GM04504 (cell line): ENCODE measurements around the gene APOBEC3F.
"Not testable (repeated sequence)": the region's sequence is repeated elsewhere in the genome, so short reads cannot be mapped to it uniquely, and the experiment has no call there.

ENCODE experiments used
- DNase-seq: peaks from one replicate; pipeline ENCODE4 v3.0.0-alpha.2; 2012; ENCODE audit warnings: low read depth

The APOBEC3F gene

DNA sequence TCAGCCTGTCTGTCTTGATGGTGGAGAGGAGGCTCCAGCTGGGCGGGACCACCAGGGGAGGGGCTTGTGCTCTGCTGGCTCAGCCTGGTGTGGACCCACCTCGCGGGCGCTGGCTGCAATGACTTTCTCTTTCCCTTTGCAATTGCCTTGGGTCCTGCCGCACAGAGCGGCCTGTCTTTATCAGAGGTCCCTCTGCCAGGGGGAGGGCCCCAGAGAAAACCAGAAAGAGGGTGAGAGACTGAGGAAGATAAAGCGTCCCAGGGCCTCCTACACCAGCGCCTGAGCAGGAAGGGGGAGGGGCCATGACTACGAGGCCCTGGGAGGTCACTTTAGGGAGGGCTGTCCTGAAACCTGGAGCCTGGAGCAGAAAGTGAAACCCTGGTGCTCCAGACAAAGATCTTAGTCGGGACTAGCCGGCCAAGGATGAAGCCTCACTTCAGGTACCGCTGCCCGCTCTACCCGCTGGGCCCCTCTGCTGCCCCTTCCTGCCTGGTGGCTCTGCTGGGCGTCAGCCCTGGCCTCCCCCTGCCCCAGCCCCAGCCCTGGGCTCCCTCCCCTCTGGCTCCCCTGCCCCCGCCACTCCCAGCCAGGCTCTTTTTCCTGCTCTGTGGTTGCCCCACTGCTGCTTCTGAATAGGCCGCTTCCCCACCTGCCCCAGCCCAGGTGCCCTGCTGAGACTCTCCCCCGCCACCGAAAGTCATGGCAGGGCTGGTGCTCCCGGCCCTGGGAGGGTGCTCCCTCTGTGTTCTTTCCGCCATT is at the start of gene APOBEC3F:
TSS of gene APOBEC3F (plus strand) at position 327 of the 759 bp plus-strand sequence. CDS start at position 424, 97 bp downstream.
- peak; percentile 30 for DNase-seq

DNA sequence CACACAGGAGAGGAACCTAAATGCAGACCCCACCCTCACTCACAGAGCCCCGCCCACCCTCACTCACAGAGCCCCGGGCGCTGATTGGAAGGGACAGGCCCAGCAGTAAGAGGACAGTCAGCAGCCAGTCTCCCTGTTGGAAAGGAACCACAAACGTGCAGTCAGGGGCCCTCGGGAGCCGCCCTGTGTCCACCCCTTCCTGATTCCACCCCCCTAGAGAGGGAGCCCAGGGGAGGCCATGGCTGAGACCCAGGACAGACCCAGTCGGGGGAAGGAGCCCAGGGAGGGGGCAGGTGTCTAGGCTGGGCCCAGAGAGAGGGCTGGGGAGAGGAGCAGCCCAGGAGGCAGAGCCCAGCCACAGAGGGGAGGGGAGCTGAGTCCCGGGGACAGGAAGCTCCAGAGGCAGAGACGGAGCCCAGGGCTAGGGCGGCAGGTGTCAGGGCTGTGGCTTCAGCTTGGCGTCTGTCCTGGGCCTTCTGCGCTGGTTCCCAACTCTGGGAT is 47.7 kb upstream of the APOBEC3F start:
- DNase-seq: not testable (repeated sequence)

DNA sequence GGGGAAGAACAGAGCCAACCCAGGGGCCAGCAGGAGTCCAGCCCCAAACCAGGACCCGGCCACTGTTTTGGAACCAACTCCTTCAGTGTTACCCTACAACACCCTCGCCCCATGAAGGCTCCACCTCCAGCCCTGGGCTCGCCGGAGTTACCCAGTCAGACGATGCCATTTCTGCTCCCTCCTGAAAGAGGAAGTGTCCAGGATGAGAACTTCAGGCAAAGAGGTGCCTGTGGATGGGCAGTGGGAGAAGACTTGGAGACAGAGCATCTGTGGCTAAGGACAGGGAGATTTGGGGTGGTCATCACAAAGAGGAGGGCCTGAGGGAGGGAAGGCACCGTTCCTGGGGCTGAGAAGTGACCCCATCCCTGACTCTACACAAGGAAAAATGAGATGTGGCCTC is 44.6 kb upstream of the APOBEC3F start:
- no peak for DNase-seq

DNA sequence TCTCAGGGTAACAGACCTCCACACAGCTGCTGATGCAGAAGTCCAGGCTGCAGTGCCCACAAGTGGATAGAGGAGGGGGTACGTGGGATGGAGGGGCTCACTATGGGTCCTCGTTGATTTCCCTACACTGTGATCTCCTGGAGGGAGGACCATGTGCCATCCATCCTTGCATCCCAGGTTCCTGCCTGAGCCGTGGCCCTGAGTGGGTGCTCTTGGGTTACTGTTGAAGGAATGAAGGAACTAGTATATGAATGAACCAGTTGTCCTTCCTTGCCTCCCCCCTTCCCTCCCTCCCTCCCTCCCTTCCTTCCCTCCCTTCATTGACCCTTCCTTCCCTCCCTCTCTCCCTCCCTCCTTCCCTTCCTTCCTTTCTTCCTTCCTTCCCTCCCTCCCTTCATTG is 43.1 kb upstream of the APOBEC3F start:
- DNase-seq: no peak

DNA sequence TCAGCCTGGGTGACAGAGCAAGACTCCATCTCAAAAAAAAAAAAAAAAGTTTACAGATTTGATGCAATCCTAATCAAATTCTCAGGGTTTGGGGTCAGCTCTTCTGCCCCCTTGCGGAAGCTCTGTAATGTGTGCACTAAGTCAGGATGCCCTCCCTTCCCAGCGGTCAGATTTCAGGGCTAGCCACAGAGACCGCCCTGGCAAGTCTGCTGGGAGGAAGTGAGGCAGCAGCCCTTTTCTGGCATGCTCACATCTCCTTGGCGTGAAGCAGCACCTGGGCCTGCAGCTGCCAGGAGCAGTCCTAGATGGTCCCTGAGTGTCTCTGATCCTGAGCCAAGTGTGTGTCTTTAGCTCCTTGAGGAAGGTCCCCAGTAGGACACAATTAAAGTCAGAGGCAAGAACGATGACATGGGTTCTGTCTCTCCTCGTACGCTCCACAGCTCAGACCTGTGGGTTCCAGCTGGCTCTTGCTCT is 37.5 kb upstream of the APOBEC3F start:
- DNase-seq: peak; percentile 74

DNA sequence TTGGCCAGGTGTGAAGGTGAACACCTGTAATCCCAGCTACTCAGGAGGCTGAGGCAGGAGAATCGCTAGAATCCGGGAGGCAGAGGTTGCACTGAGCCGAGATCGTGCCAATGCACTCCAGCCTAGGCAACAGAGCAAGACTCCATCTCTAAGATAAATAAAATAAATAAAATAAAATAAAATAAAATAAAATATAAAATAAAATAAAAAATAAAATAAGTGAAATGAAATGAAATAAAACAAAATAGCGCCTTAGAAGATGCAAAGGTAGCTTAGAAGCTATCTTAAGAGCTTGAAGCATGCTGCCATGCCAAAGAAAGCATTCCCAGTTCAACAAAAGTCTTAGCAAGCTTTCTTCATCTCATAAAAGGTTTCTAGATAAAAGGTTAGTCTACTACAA is 33.5 kb upstream of the APOBEC3F start:
- no peak for DNase-seq

DNA sequence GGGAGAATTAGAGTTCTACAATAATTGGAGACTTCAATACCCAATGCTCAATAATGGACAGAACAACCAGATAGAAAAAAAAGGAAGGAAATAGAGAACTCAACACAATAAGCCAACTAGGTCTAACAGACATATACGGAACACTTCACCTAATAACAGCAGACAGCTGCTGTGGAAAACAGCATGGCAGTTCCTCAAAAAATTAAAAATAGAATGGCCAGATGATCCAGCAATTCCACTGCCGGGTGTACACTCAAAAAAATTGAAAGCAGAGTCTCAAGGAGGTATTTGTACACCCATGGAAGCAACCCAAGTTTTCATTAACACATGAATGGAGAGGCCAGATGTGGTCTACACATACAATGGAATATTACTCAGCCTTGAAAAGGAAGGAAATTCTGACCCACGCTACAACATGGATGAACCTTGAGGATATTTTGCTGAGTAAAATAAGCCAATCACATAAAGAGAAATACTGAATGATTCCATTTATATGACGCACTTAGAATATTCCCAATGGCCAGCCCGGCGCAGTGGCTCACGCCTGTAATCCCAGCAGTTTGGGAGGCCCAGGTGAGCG is 32.3 kb upstream of the APOBEC3F start:
- not testable (repeated sequence) for DNase-seq

DNA sequence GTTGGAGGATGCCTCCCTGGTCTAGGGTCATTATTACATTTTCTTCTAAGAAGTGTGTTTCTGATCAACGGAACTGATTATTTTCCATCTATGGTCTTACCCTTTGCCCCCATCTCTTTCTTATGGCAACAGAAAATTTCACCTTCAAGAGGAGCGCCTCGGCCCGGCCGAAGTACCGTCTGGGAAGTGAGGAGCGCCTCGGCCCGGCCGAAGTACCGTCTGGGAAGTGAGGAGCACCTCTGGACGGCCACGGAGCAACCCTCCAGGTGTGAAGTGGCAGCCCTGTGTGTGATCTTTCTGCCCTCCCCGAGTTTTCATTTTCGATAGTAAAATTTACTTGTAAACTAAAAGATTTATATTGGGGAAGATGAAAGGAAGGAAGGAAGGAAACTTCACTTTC is 29.7 kb upstream of the APOBEC3F start:
- no peak for DNase-seq

DNA sequence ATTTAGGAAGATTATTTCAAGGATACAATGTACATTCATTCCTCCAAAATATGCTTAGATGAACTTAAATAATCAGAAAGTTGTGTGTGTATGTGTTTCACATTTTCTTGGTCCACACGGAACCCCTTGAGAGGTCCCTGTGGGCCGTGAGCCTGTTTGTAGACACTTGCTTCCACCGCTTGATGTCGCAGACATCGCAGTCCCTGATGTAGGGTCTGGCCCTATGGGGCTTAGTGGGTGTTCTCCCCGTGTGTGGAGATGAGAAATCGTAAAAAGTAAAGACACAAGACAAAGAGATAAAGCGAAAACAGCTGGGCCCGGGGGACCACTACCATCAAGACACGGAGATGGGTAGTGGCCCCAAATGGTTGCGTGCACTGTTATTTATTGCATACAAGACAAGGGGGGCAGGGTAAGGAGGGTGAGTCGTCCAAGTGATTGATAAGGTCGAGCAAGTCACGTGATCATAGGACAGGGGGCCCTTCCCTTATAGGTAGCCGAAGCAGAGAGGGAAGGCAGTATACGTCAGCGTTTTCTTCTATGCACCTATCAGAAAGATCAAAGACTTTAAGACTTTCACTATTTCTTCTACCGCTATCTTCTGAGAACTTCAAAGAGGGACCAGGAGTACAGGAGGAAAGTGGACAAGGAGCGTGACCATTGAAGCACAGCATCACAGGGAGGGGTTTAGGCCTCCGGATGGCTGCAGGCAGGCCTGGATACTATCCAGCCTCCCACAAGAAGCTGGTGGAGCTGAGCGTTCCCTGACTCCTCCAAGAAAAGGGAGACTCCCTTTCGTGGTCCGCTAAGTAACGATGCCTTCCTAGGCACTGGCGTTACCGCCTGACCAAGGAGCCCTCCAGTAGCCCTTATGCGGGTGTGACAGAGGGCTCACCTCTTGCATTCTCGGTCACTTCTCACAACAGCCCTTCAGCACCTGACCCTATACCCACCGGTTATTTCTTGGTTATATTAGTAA is 27.8 kb upstream of the APOBEC3F start:
- no peak for DNase-seq

DNA sequence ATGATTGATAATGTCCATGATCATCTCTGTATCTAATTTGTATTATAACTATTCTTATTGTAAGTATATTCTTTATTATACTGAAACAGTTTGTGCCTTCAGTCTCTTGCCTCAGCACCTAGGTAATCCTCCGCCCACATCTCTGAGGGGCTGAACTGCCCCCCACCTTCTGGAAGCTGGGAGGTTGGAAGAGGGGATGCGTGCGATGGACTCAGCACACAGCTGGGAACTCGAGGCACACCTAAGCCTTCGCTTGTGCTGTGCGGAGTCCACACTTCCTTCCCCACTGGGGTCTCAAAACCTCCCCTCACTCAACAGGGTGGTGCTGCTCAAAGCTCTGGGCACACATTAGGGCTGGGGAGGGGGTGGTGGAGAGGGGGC is 27.1 kb upstream of the APOBEC3F start:
- DNase-seq: not testable (repeated sequence)

DNA sequence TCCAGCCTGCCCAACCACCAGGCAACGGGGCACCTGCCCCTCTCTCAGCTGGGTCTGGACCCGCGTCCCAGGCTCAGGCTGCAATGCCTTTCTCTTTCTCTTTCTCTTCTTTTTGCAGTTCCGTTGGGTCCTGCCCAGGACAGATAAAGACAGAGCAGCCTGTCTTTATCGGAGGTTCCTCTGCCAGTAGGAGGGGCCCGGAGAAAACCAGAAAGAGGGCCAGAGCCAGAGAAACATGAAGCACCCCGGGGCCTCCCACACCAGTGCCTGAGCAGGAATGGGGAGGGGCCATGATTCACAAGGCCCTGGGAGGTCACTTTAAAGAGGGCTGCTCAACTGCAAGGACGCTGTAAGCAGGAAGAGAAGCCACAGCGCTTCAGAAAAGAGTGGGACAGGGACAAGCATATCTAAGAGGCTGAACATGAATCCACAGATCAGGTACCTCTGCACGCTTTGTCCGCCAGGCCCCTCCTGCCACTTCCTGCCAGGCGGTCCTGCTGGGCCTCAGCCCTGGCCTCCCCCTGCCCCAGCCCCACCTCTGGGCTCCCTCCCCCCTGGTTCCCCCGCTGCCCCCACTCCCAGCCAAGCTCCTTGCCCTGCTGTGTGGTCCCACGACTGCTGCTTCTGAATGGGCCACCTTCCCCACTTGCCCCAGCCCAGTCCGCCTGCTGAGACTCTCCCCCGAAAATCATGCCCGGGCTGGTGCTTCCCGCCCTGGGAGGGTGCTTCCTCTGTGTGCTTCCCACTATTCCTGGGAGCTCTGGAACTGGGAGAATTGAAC is 26.5 kb upstream of the APOBEC3F start, which contains the start of gene APOBEC3C:
TSS of gene APOBEC3C (plus strand) at position 316 of the 781 bp plus-strand sequence. CDS start at position 422, 106 bp downstream.
- DNase-seq: peak; percentile 71

DNA sequence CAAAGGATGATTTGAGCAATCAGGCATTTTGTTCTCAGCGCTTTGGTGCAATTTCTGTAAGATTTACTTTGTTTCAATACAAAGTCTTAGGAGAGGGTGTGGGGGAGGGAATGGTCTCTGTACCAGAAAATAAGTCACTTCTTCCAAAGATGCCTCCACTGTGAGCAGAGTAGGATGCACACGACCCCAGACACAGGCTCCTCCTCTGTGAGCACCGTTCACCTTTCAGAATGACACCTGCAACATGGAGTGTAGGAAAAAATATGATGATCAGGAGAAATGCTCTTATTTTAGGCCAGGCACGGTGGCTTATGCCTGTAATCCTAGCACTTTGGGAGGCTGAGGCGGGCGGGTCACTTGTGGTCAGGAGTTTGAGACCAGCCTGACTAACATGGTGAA is 25.9 kb upstream of the APOBEC3F start:
- not testable (repeated sequence) for DNase-seq

DNA sequence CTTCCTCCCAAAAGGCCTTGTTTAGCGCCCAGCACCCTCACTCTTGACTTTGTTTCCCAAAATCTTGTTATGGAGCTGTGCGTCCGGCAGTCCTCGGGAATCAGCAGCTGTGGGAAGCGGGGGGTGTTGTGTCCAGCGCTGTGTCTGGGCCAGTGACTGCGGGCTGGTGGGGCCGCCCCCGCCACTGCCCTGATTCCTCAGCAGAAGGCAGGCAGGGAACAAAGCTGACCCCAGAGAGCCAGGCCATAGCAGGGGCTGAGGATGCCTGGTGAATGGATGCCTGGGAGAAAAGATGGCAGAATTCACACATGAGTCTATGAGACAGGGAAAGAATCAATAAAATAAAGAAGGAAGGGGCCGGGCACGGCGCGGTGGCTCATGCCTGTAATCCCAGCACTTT is 24.1 kb upstream of the APOBEC3F start:
- DNase-seq: no peak

DNA sequence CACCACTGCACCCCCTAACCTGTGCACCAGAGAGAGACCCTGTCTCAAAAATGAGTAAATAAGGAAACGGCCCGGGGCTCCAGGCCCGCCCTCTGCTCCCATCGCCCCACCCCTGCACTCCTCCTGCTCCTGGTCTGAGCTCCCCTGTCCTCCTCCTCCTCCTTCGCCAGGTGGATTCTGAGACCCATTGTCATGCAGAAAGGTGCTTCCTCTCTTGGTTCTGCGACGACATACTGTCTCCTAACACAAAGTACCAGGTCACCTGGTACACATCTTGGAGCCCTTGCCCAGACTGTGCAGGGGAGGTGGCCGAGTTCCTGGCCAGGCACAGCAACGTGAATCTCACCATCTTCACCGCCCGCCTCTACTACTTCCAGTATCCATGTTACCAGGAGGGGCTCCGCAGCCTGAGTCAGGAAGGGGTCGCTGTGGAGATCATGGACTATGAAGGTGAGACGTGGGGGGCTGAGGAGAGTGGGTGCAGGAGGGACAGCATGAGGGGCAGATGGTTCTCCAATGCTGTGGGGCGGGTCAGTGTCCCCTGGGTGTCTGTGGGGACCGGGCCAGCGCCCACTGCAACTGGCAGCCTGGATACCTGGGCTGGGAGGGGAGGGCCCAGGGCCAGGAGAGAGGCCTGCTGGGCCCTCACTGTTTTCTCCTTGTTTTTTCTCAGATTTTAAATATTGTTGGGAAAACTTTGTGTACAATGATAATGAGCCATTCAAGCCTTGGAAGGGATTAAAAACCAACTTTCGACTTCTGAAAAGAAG is 22.9 kb upstream of the APOBEC3F start:
- DNase-seq: no peak

DNA sequence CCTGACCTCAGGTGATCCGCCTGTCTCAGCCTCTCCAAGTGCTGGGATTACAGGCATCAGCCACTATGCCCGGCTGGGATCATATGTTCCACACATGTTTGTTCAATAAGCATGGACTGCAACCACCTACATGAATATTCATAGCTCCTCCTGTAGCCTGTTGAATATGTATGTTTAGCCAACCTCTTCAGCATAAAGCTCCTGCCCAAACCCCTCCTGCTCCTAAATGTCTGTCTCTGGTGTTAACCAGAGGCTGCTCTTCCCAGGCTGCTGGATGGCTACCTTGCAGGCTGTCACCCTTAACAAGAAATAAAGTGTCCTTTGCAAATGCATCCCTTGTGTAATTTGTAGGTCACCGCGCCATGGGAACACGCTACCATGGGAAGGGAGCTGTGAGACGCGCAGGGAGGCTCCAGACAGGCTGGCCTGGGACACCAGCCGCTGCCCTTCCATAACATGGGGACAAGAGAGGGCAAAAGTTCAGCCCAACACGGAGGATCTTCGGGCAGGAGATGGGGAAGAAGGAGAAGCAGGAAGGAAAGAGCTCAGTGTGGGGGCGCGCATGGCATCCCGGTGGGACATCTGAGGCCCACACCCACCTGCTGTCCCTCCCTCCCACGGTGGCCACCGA is 20.5 kb upstream of the APOBEC3F start:
- not testable (repeated sequence) for DNase-seq

DNA sequence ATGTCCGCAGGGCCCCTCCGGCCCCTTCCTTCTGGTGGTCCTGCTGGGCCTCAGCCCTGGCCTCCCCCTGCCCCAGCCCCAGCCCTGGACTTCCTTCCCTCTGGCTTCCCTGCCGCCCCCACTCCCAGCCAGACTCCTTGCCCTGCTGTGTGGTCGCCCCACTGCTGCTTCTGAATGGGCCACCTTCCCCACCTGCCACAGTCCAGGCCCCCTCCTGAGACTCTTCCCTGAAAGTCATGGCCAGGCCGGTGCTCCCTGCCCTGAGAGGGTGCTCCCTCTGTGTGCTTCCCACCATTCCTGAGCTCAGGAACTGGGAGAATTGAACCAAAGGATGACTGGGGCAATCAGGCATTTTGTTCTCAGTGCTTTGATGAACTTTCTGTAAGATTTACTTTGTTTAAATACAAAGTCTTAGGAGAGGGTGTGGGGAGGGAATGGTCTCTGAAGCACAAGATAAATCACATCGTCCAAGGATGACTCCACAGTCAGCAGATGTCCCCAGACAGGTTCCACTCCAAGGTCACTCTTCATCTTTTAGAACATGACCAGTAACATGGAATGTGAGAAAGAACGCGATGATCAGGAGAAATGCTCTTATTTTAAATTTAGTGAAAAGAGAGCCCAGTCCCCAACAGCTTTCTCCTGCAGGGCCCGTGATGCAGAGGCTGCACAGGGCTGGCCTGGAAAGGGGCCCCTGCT is 19.0 kb upstream of the APOBEC3F start:
- DNase-seq: no peak

DNA sequence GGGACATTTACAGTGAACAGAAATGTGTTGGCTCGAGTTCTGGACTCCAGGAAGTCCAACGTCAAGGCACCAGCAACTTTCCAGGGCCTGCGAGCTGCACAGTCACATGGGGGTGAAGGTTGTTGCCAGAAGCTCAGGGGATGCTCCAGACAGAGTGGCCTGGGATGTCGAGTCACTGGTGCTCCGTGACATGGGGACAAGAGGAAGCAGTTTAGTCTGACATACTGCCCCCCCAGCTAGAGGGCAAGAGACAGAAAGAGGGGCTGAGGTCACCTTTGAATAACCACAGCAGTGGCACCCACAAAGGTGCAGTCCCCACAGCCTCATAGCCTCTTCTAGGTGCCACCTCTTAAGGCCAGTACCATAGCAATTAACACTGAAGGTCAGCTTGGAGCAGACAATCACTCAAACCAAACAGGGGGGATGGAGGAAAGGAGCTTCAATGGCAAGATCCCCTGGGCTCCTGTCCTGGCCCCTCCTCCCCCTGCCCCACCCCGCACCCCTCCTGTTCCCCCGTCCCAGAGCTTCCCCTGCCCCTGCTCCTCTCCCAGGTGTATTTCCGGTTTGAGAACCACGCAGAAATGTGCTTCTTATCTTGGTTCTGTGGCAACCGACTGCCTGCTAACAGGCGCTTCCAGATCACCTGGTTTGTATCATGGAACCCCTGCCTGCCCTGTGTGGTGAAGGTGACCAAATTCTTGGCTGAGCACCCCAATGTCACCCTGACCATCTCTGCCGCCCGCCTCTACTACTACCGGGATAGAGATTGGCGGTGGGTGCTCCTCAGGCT is 15.9 kb upstream of the APOBEC3F start:
- DNase-seq: no peak

DNA sequence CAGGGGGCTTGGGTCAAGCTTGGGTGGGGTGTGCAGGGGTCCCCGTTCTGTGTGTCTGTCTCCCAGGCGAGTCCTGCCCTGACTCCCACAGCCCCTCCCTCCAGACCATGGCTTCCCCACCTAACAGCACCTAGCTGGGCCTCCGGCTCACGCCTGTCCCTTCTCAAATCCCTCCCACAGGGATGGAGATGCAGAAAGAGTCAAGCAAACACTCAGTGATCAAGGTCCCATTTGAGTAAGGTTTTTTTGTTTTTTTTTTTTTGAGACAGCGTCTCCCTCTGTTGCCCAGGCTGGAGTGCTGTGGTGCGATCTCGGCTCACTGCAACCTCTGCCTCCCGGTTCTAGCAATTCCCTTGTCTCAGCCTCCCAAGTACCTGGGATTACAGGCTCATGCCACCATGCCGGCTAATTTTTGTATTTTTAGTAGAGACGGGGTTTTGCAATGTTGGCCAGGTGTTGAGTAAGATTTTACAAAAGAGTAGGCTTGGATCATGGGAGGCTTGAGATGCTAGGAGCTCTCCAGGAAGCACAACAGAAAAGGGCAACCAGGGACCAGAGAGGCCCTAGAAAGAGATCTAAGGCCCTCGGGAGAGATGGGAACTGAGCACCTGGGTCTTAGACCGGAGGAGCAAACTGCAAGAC is 14.0 kb upstream of the APOBEC3F start:
- no peak for DNase-seq
